Measurements from ENCODE around the gene PHYHD1.

The PHYHD1 gene

GRCh38 chr9:128901822-128902221 is 19.0 kb upstream of the PHYHD1 start:
- no peak for DNase-seq

- DNase-seq, result peak; percentile 79
These were observed 18.3 kb upstream of the PHYHD1 start for GRCh38 chr9:128902351-128903078.

GRCh38 chr9:128903079-128903461 is 17.7 kb upstream of the PHYHD1 start:
- no peak for DNase-seq

- no peak for DNase-seq
These were observed 16.7 kb upstream of the PHYHD1 start for GRCh38 chr9:128903871-128904620.

- DNase-seq, result no peak
These were observed 14.8 kb upstream of the PHYHD1 start for GRCh38 chr9:128905964-128906363.

GRCh38 chr9:128906741-128907140 is 14.0 kb upstream of the PHYHD1 start:
- DNase-seq, result no peak

- no peak for DNase-seq
These were observed 12.4 kb upstream of the PHYHD1 start for GRCh38 chr9:128908372-128908771.

GRCh38 chr9:128909859-128910258 is 10.9 kb upstream of the PHYHD1 start:
- no peak for DNase-seq

- DNase-seq, result no peak
These were observed 9.9 kb upstream of the PHYHD1 start for GRCh38 chr9:128910906-128911305.

- no peak for DNase-seq
These were observed 9.2 kb upstream of the PHYHD1 start for GRCh38 chr9:128911529-128912035.

- no peak for DNase-seq
These were observed 8.4 kb upstream of the PHYHD1 start for GRCh38 chr9:128912270-128912853.

GRCh38 chr9:128913048-128913900 is 7.5 kb upstream of the PHYHD1 start:
- no peak for DNase-seq

- DNase-seq, result no peak
These were observed 6.6 kb upstream of the PHYHD1 start for GRCh38 chr9:128913995-128914772.

- no peak for DNase-seq
These were observed 4.6 kb upstream of the PHYHD1 start for GRCh38 chr9:128916204-128916603.

GRCh38 chr9:128916745-128917144 is 4.0 kb upstream of the PHYHD1 start:
- DNase-seq, result no peak

GRCh38 chr9:128917151-128917849 is 3.5 kb upstream of the PHYHD1 start:
- no peak for DNase-seq

- DNase-seq, result no peak
These were observed 1.9 kb upstream of the PHYHD1 start for GRCh38 chr9:128918921-128919320.

GRCh38 chr9:128919402-128920089 is 1.2 kb upstream of the PHYHD1 start:
- no peak for DNase-seq

- no peak for DNase-seq
These were observed 1.3 kb downstream of the PHYHD1 start for GRCh38 chr9:128921881-128922763.

- DNase-seq, result no peak
These were observed 2.7 kb downstream of the PHYHD1 start for GRCh38 chr9:128923493-128923883.
